K562 (cell line): ENCODE measurements around the gene ZNF326. TPM values are rescaled to one million over a fixed set of nuclear protein-coding genes. Genes with fewer than 3 reads are reported as not detected.
A peak's percentile ranks its signal among the peaks of the same experiment; 100 is the strongest.

Experiments
- ATAC-seq: fragments of 200-7000 bp; cut with Tn5 transposase; 3 replicates; pipeline ENCODE4 v1.9.1; 2020; ENCODE audit warnings: moderate library complexity
- BruUV-seq: library from RNA; stranded (reverse); fragments of 400-500 nt; replicated peaks from 2 replicates; lab custom pipeline; 2021; lab: Mats Ljungman, UMichigan
- CTCF ChIA-PET: fragments of 300-600 bp; formaldehyde crosslinking; extraction: SDS; loops from one replicate; lab custom pipeline; 2021; ENCODE audit warnings: low intra/inter-chr PET ratio; lab: Yijun Ruan, JAX
- POLR2A ChIA-PET: fragments of 300-600, 350-650 bp; sonication (Branson Sonifier 250); formaldehyde crosslinking; extraction: SDS; loops from one replicate; lab custom pipeline; 2021; ENCODE audit warnings: antibody characterized with exemption, inconsistent platforms; lab: Yijun Ruan, JAX
- DNase-seq, 4 experiments: peaks; one replicate each; pipeline versions ENCODE4 v3.0.0 to v3.0.0-alpha.2; 2011 to 2018; ENCODE audit warnings: low spot score in 3 of 4, mixed read lengths in 3 of 4; ENCODE audit errors: extremely low read depth in 1 of 4
- FAIRE-seq: peaks from 2 replicates; lab custom pipeline; 2011; peaks lifted over from hg19 to GRCh38; lab: Jason Lieb, UNC
- H2AFZ ChIP-seq: 2 replicates; pipeline ENCODE4 v1.6.0; 2011; ENCODE audit warnings: low read depth, low read length, control low read depth, inconsistent platforms
- H3K27ac ChIP-seq: fragments of 200-600 bp; 3 replicates; pipeline ENCODE4 v1.8.0; 2011; ENCODE audit warnings: low read depth, mild to moderate bottlenecking, control low read depth, inconsistent platforms, low read length, moderate library complexity, mixed read lengths; ENCODE audit errors: extremely low read depth
- H3K27me3 ChIP-seq, 2 experiments: fragments of 300-600 bp in 1 of 2; 2 replicates in 1 of 2; 3 replicates in 1 of 2; pipeline versions ENCODE4 v1.6.0 to v1.8.0; 2011; ENCODE audit warnings: inconsistent platforms in 2 of 2, low read length in 2 of 2, mild to moderate bottlenecking in 1 of 2, mixed read lengths in 1 of 2, moderate library complexity in 1 of 2; ENCODE audit not compliant: control insufficient read depth in 2 of 2, insufficient read depth in 2 of 2
- H3K36me3 ChIP-seq: fragments of 300-600 bp; 3 replicates; pipeline ENCODE4 v1.8.0; 2011; ENCODE audit warnings: mild to moderate bottlenecking, low read length, inconsistent platforms; ENCODE audit not compliant: control insufficient read depth, insufficient read depth
- H3K4me1 ChIP-seq, 2 experiments: fragments of 200-600 bp in 1 of 2; replicated peaks in 1 of 2; 2 replicates in 1 of 2; 3 replicates in 1 of 2; pipeline versions ENCODE4 v1.5.1 to v1.8.0; 2011; ENCODE audit warnings: inconsistent platforms in 2 of 2, low read length in 2 of 2, mild to moderate bottlenecking in 1 of 2, mixed read lengths in 1 of 2, moderate library complexity in 1 of 2; ENCODE audit not compliant: control insufficient read depth in 2 of 2, insufficient read depth in 2 of 2
- H3K4me2 ChIP-seq: 2 replicates; pipeline ENCODE4 v1.6.1; 2011; ENCODE audit warnings: low read length, control low read depth, inconsistent platforms, mixed read lengths; ENCODE audit not compliant: insufficient read depth
- H3K4me3 ChIP-seq: fragments of 200-600 bp; sonication (generic), shearing (Covaris generic); 2 replicates; pipeline ENCODE4 v1.5.1; 2016; ENCODE audit warnings: control low read depth, inconsistent platforms
- H3K79me2 ChIP-seq: fragments of 200-600 bp; 3 replicates; pipeline ENCODE4 v1.8.0; 2011; ENCODE audit warnings: low read length, inconsistent platforms; ENCODE audit not compliant: control insufficient read depth, insufficient read depth
- H3K9ac ChIP-seq, 2 experiments: 2 replicates each; pipeline versions ENCODE4 v1.6.0 to v1.6.1; 2011; ENCODE audit warnings: low read depth in 2 of 2, low read length in 2 of 2, control low read depth in 1 of 2, inconsistent platforms in 1 of 2, mild to moderate bottlenecking in 1 of 2, mixed read lengths in 1 of 2; ENCODE audit not compliant: insufficient read depth in 1 of 2
- H3K9me1 ChIP-seq: one replicate; pipeline ENCODE4 v1.6.0; 2011; ENCODE audit warnings: inconsistent platforms, mild to moderate bottlenecking, low read length, moderate library complexity; ENCODE audit not compliant: control insufficient read depth, insufficient read depth
- H3K9me3 ChIP-seq: replicated peaks from 2 replicates; pipeline ENCODE4 v1.5.1; 2011; ENCODE audit warnings: low read depth, low read length, inconsistent platforms; ENCODE audit not compliant: control insufficient read depth, insufficient read depth
- H4K20me1 ChIP-seq: replicated peaks from 2 replicates; pipeline ENCODE4 v1.6.1; 2011; ENCODE audit warnings: low read length, inconsistent platforms, mixed read lengths; ENCODE audit not compliant: control insufficient read depth, insufficient read depth
- ARID2 ChIP-seq: fragments of 450-650 bp; IDR thresholded peaks from 2 replicates; pipeline ENCODE4 v1.6.1; 2017; ENCODE audit warnings: antibody characterized with exemption, mild to moderate bottlenecking
- MEF2D ChIP-seq: conservative IDR thresholded peaks from 2 replicates; pipeline ENCODE4 v1.6.1; 2016; ENCODE audit warnings: low read depth, missing genetic modification characterization, missing compliant biosample characterization
- SRSF3 ChIP-seq: fragments of 200-400 bp; formaldehyde crosslinking; IDR thresholded peaks from 2 replicates; pipeline ENCODE4 v1.6.1; 2016; ENCODE audit warnings: mild to moderate bottlenecking, low read length, moderate library complexity; ENCODE audit not compliant: insufficient read depth
- TCFL5 ChIP-seq: fragments of 250-450 bp; sonication (Bioruptor Pico); conservative IDR thresholded peaks from 2 replicates; pipeline ENCODE4 v1.6.1; 2021; ENCODE audit warnings: mild to moderate bottlenecking, moderate library complexity, matching md5 sums
- TEAD2 ChIP-seq: fragments of 450-650 bp; IDR thresholded peaks from 2 replicates; pipeline ENCODE4 v1.6.1; 2016; ENCODE audit warnings: missing genetic modification characterization, control low read depth, missing compliant biosample characterization
- USF1 ChIP-seq: sonication (generic); formaldehyde crosslinking; IDR thresholded peaks from 2 replicates; pipeline ENCODE4 v1.9.0; 2022; ENCODE audit warnings: mild to moderate bottlenecking, missing genetic modification reagents
- ZBTB12 ChIP-seq: fragments of 250-450 bp; sonication (Bioruptor Pico); IDR thresholded peaks from 2 replicates; pipeline ENCODE4 v1.4.0; 2020
- ZNF133 ChIP-seq: fragments of 250-450 bp; sonication (Bioruptor Pico); IDR thresholded peaks from 2 replicates; pipeline ENCODE4 v1.4.0; 2020; ENCODE audit warnings: mild to moderate bottlenecking
- in situ Hi-C: fragments of 300-500 bp; cut with MboI; formaldehyde crosslinking; loops from 4 replicates; pipeline ENCODE4 v1.15.0; 2018; ENCODE audit warnings: inconsistent platforms, mixed read lengths
- intact Hi-C: fragments of 100-400 bp; cut with micrococcal nuclease; formaldehyde crosslinking; loops from 2 replicates; pipeline ENCODE4 v1.14.2; 2022
- polyA plus RNA-seq, 8 experiments: library from polyadenylated mRNA; depleted of rRNA in 4 of 8; stranded (reverse) in 5 of 8; unstranded in 3 of 8; fragments of >200 nt; fragmentation: Nextera tagmentation in 2 of 8; fragmentation: Illumina TruSeq in 1 of 8; extraction: Ambion mirVana in 2 of 8; extraction: Trizol in 1 of 8; gene quantifications; 2 replicates each; pipeline versions ENCODE4 v1.2.1 to v1.2.3, GENCODE V29; 2011 to 2014; ENCODE audit warnings: inconsistent platforms in 1 of 8, missing spikeins in 1 of 8
- total RNA-seq, 7 experiments: library from RNA; depleted of rRNA in 6 of 7; stranded (reverse); fragments of >200 nt in 6 of 7; fragmentation: Illumina TruSeq in 2 of 7; extraction: Trizol in 2 of 7; gene quantifications; 2 replicates each; pipeline versions ENCODE4 v1.2.1 to v1.2.3, GENCODE V29; 2011 to 2021; ENCODE audit warnings: low replicate concordance in 1 of 7

The ZNF326 gene
- total and polyA plus RNA-seq, 9 of the 15 experiments (the other 6 are each of a cell fraction or from before 2014, with no cell fraction given): 7.2 to 33.2 (median 20.1) TPM

GRCh38 chr1:89998306-89998705, 3.4 kb downstream of the ZNF326 start:
- 0 out of 4 replicates have a peak overlapping the region, but pooled peaks of 1 of the 2 experiments have one; percentile 2 for H3K9ac ChIP-seq
- no TSS peak for BruUV-seq
- H3K36me3 ChIP-seq: peaks cover 43% of the 10 kb centered on the region
- H3K9me3 ChIP-seq: no peaks in the 10 kb centered on the region
- DNase-seq: no peak
- ATAC-seq: no peak
- no peak overlapping the region for H3K4me3 ChIP-seq
- no peak overlapping the region for H3K4me2 ChIP-seq
- H3K9me1 ChIP-seq: no peaks in the 10 kb centered on the region
- H3K27me3 ChIP-seq: no peaks in the 10 kb centered on the region
- ChIA-PET CTCF (no interaction called here), POLR2A (interaction anchor here (1.1 kb wide), 1 partner anchor 8 kb away, joined by 3 read pairs; no protein-coding TSS in a partner anchor)
- intact Hi-C loops: loop anchor here (10.0 kb wide), 1 partner anchor 474 kb away; the partner anchor contains the start of gene LRRC8B
- no peak for FAIRE-seq
- H3K4me1 ChIP-seq: peaks cover 12 to 30% of the 10 kb centered on the region in 2 experiments; a peak in 4 of 5 replicates
- peaks cover 19% of the 10 kb centered on the region; the same call in 1 of the 2 replicates for H4K20me1 ChIP-seq
- no peak for TF ChIP-seq ARID2
- TF ChIP-seq ZBTB12 (CRISPR knock-in tag): no peak
- TF ChIP-seq ZNF133 (CRISPR knock-in tag): no peak
- no peak for TF ChIP-seq TCFL5
- no peak for TF ChIP-seq MEF2D
- no peak for TF ChIP-seq TEAD2 (tag)
- TF ChIP-seq USF1 (CRISPR knock-in tag): no peak
- TF ChIP-seq SRSF3: no peak
- in situ Hi-C loops: loop anchor here (25.0 kb wide), 1 partner anchor 886 kb away; no protein-coding TSS in a partner anchor
- no peak overlapping the region for H2AFZ ChIP-seq
- no peak overlapping the region for H3K27ac ChIP-seq
- peaks cover 91% of the 10 kb centered on the region for H3K79me2 ChIP-seq
